Activated CD4-positive, alpha-beta T cell treated with anti-CD3 and anti-CD28 coated beads, Interleukin-2, amount 50 U/mL, for 4 hours (primary cell): ENCODE data around the gene RAB3D.
"Not testable (repeated sequence)": the region's sequence is repeated elsewhere in the genome, so short reads cannot be mapped to it uniquely, and the experiment has no call there.

ENCODE experiments used
- DNase-seq, 2 experiments: peaks; one replicate each; pipeline ENCODE4 v3.0.0-alpha.2; 2020

The RAB3D gene

DNA sequence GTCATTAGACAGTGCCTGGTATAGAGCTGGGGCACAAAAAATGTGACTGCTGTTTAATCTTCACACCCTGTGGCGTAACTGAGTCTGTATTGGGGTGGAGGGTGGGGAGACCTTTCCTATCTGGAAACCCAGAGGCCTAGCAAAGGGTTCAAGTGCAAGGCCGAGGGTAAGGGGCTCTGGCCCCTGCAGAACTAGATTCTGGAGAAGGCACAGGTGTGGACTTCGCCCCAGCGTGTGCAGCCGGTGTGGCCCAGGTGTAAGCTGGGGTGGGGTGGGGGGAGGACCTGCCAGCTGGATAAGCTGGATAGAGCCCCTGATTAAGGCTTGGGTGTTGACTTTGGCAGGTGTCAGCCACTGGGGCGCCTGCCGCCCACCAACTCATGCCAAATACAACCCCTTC is 1.3 kb downstream of the RAB3D start:
- DNase-seq = no peak

DNA sequence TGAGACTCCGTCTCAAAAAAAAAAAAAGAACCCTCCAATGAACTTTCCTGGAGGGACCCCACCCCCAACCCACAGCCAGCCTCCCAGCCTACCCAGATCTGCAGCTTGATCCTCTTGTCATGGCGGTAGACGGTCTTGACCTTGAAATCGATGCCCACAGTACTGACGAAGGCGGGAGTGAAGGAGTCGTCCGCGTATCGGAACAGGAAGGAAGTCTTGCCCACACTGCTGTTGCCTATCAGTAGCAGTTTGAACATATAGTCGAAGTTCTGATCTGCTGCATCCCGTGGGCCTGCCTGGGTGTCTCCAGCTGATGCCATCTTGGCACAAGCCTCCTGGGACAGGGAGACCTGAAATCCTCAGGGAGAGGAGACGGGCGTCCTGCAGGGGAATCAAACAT is 2.4 kb downstream of the RAB3D start:
- no peak for DNase-seq

DNA sequence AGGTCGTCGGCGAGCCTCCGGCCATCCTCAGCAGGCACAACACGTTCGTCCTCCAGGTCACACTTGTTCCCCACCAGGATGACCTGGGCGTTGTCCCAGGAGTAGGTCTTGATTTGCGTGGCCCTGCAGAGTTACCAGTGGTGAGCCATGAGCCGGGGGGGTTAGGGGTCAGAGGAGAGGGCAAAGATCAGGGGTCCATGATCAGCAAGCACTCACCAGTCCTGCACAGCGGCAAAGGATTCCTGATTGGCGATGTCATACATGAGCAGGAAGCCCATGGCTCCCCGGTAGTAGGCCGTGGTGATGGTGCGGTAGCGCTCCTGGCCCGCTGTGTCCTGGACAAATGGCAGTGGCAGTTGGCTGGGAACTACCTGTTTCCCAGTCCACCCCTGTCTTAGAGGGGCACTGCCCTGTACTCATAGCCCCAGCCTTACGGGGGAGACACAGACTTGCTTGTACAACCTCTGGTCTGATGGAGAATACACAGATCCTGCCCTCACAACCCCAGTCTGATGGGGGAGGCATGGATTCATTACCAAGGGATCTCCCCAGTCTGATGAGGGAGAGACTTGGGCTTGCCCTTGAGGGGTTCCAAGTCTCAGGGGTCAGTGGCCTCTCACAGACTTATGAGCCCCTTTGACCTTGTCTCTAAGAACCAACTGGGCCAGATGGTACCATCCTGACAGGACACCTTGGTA is 3.9 kb downstream of the RAB3D start:
- no peak for DNase-seq

DNA sequence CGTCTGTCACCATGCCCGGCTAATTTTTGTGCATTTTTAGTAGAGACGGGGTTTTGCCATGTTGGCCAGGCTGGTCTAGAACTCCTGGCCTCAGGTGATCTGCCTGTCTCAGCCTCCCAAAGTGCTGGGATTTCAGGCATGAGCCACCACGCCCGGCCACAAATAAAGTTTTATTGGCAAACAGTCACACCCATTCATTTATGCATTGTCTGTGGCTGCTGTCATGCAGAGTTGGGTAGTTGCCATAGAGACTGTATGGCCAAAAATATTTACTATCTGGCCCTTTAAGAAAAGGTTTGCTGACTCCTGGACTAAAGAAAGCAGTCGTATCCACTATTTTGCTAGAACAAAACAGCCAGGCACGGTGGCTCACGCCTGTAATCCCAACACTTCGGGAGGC is 5.6 kb downstream of the RAB3D start:
- DNase-seq = not testable (repeated sequence)

DNA sequence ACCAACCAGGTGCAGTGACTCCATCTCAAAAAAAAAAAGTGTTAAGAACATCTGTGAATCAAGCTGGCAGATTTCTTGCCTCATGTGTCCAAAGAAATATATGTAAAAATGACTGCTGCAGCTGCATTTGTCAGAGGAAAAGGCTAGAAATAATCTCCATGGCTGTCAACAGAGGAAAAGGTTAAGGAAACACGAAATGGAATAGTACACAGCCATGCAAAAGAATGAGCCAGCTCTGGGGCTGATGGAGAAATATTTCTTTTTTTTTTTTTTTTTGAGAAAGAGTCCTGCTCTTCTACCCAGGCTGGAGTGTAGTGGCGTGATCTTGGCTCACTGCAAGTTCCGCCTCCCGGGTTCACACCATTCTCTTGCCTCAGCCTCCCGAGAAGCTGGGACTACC is 6.6 kb downstream of the RAB3D start:
- DNase-seq = no peak

DNA sequence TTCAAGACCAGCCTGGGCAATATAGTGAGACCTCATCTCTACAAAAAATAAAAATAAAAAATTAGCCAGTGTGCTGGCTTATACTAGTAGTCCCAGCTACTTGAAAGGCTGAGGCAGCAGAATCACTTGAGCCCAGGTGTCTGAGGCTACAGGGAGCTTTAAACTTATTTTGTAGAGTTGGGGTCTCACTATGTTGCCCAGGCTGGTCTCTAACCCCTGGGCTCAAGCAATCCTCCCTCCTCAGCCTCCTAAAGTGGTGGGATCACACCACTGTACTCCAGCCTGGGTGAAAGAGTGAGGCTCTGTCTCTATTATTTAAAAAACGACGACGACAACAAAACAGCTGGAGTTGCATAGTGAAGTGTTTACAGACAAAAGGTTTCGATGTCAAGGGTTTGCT is 8.0 kb downstream of the RAB3D start:
- no peak for DNase-seq

DNA sequence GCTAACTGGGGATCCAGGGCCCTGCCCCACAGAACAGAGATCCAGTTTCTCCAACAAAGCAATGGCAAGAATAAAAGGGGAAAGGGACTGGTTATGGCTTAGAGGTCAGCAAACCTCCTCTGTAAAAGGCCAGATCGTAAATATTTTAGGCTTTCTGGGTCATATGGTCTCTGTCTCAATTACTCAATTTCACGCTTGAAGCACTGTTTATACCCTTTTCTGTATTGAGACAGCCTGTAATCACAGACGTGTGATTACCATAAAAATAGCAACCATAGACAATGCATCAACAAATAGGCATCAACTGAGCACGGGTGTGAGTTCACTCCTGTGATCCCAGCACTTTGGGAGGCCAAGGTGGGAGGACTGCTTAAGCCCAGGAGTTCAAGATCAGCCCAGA is 9.3 kb downstream of the RAB3D start:
- no peak for DNase-seq

DNA sequence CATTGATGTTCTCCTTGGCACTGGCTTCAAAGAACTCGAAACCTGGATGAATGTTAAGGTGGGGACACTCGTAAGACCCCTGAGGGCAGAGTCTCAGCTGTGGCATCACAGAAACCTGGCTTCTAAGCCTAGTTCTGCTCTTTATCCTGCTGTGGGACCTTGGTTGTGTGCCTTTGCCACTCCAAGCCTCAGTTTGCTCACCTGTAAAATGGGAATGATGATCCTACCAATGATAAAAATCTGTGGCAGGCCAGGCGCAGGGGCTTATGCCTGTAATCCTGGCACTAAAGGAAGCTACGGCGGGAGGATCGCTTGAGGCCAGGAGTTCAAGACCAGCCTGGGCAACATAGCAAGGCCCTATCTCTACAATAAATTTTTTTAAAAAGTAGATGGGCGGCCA is 13.9 kb downstream of the RAB3D start:
- no peak for DNase-seq

DNA sequence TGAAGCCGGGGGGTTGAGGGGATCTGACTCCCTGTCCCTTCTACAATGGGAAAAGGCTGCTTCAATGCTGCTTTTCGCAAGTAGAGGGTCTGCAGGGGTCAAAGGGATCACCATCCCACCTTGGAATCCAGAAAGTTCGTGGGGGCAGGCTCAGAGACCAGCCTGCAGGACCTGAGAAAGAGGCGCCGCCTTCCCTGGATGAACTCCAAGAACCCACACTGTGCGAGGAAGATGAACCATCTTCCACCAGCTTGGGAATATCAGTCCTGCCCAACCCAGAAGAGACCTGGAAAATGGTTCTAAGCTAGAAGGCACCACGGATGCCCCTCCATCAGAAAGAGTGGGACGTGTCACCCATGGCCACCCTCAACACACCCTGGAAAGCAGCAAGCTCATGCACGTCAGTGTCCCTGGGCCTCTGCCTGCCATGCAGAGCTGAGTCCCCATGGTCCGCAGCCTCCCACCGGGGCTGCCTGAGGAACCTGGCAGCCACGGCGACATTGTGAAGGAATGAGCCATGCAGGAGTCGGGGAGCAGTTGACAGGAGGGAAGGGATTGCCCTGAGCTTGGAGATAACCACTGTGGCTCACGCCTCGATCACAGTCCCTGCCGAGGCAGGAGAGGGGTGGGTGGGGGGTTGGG is 14.6 kb downstream of the RAB3D start:
- no peak for DNase-seq

DNA sequence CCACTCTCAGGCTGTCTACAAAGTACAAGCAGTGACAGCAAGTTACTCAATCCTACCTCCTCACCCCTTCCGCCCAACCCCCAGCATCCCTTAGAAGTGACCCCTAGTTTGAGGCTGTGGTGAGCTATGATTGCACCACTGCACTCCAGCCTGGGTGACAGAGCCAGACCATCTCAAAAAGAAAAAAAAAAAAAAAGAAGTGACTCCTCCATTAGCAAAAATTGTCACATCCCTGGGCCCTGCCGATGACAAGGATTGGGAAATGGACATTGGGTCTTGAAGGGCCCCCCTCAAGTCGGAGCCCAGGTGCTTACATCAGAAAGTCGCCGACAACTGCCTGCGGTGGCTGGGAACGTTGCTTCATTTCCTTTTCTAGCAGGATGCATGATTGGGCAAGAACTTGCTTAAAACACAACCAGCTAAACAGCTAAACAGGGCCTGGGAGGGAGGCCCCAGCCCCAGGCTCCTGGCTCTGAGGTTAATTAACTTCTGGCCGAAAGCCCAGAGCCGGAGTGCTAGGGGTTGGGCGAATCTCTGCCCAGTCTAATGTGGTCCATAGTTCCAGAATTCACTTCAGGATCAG is 15.3 kb downstream of the RAB3D start:
- DNase-seq = no peak

DNA sequence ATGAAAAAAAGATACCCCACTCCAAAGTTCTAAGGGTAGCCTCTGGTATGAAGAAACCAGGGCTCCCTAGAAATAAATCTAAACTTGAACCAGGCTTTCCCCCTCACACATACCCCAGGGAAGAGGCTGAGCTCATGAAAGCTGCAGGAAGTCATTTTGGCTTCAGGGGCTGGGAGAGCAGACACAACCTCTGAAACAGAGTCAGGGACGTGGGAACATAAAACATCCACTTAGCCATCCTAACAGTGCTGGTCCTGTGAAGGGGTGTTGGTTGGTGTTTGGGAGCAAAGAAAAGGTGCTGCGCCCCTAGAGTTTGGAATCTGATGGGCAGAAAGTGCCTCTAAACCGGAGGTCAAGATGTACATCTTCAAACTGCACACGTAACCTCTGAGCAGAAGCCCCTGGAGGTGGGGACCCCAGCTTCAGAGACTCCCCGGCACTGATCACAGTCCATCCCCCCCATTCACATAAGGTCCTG is 15.8 kb downstream of the RAB3D start:
- no peak for DNase-seq

DNA sequence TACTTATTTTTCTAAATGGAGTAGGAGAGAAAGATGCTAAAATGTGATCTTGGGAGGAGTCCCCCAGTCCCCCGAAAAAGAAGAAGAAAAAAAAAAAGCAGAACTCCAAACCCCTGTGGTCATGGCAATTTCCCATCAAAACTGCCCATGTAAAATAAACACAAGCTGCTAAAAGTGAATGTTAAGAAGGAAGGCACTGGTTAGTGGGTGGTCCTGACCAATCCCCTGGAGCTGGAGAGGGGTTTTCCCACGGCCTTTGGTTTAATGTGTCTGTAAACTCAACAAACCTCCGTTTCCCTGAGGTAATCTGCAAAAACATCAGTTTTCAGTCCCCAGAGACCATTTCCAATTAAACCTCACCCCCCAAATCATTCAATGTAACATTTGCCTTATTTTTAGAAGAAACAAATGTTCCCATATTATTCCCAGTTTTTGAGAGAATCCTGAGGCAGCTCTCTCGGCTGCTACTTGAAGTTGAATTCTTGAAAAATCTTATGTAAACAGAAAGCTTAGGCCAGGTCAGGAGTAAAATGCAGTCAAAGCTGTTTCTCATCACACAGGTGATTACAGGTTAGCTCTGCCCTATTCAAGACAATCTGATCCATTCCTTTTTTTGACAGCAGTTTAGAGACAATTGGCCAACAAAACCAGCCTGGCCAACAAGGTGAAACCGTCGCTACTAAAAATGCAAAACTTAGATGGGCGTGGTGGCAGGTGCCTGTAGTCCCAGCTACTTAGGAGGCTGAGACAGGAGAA is 17.0 kb downstream of the RAB3D start:
- no peak for DNase-seq

DNA sequence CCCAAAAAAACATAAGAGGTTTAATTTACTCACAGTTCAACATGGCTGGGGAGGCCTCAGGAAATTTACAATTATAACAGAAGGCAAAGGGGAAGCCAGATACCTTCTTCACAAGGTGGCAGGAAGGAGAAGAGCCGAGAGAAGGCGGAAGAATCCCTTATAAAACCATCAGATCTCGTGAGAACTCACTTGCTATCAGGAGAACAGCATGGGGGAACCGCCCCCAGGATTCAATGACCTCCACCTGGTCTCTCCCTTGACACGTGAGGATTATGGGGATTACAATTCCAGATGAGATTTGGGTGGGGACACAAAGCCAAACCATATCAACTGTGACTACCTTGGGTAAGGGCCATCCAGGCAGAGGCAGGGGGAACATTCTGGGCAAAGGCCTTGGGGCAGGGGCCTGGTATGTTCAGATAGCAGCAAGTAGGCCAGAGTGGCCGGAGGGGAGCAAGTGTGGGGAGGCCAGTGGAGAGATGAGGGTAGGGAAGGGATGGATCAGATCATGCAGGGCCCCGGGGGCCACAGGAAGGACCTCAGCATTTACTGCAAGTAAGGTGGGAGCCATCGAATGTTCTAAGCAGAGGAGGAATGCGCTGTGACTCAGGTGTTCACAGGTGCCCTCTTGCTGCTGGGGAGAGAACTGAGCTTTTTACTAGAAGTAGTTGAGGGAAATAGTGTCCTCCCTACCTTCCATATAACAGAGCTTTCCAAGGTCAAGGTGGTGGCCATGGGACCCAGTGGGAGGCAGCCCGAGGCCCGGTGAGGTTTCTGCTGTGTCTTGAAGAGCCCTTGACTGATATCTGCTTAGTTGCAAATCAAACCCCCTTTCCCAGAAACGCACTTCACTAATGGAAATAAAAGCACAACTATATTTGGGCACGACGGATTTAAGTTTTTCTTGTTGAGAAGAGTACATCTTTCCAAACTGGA is 18.0 kb downstream of the RAB3D start:
- DNase-seq = no peak

DNA sequence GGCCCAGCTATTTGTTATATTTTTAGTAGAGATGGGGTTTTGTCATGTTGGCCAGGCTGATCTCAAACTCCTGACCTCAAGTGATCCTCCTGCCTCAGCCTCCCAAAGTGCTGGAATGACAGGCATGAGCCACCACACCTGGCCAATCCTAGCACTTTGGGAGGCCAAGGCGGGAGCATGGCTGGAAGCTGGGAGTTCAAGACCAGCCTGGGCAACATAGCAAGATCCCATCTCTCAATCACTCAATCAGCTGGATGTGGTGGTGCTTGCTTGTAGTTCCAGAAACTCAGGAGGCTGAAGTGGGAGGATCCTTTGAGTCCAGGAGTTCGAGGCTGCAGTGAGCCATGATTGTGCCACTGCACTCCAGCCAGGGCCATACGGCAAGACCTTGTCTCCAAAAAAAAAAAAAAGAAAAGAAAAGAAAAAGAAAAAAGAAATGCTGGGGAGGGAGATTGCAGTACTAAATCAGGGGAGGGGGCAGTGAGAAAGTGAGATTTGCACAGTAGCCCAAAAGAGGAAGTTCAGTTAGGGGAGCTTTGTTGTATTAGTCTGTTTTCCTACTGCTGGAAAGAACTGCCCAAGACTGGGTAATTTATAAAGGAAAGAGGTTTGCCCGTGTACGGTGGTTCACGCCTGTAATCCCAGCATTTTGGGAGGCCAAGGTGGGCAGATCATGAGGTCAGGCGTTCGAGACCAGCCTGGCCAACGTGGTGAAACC is 19.0 kb downstream of the RAB3D start:
- not testable (repeated sequence) for DNase-seq

DNA sequence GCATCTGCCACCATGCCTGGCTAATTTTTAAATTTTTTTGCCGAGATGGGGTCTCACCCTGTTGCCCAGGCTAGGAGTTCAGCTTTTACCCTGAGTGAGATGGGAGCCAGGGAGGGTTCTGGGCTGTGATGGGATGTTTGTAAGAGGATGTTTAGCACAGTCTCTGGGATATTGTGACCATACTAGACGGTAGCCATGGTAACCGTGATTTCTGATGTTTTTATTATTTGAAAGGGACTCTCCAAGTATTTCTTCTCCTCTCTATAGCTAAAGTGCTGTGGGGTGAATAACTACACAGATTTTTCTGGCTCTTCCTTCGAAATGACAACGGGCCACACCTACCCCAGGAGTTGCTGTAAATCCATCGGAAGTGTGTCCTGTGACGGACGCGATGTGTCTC is 33.1 kb downstream of the RAB3D start:
- DNase-seq = no peak

DNA sequence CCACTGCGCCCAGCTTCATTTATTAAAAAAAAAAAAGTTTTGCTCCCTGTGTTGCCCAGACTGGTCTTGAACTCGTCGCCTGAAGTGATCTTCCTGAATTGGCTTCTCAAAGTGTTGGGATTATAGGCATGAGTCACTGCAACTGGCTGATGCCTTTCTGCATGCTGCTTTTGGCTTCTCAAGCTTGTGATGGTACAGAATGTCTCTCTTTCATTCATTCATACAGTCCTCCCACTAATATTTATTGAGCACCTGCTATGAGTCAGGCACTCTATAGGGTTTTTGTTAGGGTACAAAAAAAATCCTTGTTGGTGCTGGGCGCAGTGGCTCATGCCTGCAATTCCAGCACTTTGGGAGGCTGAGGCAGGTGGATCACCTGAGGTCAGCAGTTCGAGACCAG is 34.5 kb downstream of the RAB3D start:
- no peak for DNase-seq

DNA sequence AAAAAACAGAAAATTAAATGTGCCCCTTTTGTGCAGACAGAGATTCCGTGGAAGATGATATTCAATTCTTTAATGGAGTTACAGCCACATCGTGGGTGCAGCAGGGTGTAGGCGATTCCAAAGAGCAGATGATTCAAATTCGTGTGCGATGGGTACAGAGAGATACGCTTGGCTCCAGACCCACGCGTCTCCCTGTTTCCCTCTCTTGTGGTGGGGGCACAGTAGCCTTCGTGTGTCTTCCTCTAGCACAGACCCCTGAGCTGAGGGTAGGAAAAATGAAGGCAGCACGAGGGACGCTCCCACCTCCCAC is 38.7 kb downstream of the RAB3D start:
- DNase-seq = no peak

DNA sequence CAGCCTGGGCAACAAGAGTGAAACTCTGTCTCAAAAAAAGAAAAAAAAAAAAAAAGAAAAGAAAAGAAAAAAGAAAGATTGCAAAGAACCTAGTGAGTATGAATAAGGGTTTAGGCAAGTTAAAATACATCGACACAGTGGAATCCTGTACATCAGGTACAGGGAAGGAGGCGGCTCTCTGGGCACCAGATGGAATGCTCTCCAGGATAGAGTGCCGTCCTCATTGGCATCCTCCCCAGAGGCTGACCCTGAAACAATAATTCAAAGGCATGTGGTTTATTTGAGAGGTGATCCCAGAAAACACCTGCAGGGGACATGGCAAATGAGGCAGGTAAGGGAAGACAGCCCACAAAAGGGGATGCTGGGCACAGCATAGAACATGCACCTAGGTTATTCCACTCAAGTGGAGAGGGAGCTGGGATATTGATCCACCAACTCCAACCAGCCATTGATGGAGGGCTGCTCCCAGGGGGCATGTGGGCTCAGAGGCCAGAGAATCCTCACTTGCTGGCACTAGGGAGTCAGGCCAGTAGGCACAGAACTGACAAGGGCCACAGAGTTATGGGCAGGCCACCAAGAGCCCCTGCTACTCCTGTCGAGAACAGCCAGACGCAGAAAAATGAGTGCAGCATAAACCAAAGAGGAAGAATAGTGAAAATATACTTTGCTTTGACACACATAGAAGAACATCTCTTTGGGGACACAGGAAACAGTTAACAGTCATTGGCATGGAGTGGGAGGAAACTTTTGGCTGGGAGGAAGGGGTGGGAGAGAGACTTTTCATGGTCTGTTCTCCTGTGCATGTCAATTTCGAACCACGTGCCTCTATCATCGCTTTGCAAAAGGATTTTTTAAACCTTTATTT is 39.3 kb downstream of the RAB3D start:
- DNase-seq = no peak

DNA sequence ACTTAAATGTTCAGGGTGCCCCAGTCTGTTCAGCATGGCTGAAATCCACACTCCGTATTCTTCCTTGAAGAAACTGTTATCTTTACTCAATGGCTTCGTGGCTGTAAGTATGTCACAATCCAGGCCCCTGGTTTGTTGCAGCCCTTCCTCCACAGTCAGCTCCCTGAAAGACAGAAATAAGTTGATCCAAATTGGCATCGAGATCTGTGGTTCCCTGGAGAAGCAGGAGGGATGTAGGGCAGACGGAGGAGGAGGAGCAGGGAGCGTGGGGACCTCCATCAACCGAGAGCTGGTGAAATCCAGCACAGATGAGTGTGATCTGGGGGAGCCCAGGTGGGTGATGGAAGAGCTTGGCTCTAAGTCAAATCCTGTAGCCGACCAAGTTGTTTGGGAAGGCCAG is 43.2 kb downstream of the RAB3D start:
- DNase-seq = no peak

DNA sequence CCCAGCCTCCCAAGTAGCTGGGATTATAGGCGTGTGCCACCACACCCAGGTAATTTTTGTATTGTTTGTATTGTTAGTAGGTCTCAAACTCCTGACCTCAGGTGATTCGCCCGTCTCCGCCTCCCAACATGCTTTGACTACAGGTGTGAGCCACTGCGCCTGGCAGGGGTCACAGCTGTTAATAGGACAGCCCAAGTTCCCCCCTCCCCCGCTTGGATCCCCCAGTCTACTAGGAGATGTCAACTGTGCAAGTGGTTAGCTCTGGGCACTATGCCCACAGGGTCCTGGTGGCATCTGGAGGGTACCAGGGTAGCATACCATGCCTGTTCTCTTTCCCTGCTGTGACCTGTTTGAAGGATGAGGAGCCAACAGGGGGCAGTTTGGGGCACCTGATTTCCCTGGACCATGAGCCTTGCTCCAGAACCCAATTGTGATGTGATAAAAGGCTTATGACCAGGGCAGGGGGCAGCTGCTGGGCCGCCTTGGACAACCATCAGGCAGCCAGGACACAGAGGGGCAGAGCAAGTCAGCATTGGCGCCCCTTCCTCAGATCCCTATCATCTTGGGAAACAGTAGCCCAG is 43.7 kb downstream of the RAB3D start, which contains the start of gene TSPAN16:
Gene TSPAN16 (plus strand): TSS at position 496 of the 581 bp plus-strand sequence. CDS start 138 bp downstream, outside the sequence.
- no peak for DNase-seq

DNA sequence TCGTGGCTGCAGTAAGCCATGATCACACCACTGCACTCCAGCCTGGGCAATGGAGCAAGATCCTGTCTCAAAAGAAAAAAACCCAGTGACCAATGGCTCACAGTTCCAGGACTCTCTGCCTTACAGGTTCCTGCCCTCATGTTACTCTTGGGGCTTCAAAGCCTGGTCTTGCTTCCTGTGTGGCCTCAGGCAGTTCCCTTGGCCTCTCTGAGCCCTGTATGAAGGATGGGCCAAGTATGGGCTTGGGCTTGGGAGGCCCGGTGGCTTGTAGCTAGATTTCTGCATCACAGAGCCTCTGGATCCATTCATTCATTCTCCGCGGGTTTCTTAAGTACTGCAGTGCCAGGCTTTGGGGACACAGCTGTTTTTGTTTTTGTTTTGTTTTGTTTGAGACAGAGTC is 44.3 kb downstream of the RAB3D start:
- no peak for DNase-seq
